PC-3 (cell line): Measurements from ENCODE around the gene RMI2.

Source experiments
- EZH2 ChIP-seq: fragments of 300-600 bp; sonication (generic); IDR thresholded peaks from one replicate; pipeline ENCODE4 v1.6.1; 2017; ENCODE audit warnings: antibody characterized with exemption, mild to moderate bottlenecking, low read length; ENCODE audit not compliant: unreplicated experiment
- TF ChIP-seq, protein P1 (sequence below): fragments of 300-600 bp; sonication (generic); conservative IDR thresholded peaks from 2 replicates; pipeline ENCODE4 v1.5.1; 2017; ENCODE audit warnings: antibody characterized with exemption, low read depth, mild to moderate bottlenecking, low read length

DNA sequence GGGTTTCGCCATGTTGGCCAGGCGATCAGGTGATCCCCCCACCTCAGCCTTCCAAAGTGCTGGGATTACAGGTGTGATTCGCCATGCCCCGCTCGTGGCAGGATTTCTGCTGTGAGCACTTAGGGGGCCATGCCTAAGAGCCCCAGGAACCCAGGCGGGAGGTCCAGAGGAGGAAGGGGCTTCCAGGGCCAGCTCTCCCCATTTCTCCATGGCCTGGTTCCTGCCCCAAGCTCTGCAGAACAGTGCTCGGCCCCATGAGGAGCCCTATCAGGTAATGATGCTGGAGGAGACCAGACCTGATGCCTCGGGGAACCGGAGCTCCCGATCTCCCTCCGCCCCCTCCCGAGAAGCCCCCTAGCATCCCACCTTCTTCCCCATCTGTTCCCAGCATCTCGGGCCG, 53.6 kb downstream of the RMI2 start:
- TF ChIP-seq, protein P1, sequence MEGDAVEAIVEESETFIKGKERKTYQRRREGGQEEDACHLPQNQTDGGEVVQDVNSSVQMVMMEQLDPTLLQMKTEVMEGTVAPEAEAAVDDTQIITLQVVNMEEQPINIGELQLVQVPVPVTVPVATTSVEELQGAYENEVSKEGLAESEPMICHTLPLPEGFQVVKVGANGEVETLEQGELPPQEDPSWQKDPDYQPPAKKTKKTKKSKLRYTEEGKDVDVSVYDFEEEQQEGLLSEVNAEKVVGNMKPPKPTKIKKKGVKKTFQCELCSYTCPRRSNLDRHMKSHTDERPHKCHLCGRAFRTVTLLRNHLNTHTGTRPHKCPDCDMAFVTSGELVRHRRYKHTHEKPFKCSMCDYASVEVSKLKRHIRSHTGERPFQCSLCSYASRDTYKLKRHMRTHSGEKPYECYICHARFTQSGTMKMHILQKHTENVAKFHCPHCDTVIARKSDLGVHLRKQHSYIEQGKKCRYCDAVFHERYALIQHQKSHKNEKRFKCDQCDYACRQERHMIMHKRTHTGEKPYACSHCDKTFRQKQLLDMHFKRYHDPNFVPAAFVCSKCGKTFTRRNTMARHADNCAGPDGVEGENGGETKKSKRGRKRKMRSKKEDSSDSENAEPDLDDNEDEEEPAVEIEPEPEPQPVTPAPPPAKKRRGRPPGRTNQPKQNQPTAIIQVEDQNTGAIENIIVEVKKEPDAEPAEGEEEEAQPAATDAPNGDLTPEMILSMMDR, result no peak
- no peak for TF ChIP-seq EZH2
